Psoas muscle (tissue), 8 donors: ENCODE data around the gene PARVA. TPM values are rescaled to one million over a fixed set of nuclear protein-coding genes. Genes with fewer than 3 reads are reported as not detected.
A peak's percentile ranks its signal among the peaks of the same experiment; 100 is the strongest.

ENCODE experiments used
- ATAC-seq, 4 donors: fragments of 200-7000 bp; cut with Tn5 transposase; one replicate each; pipeline ENCODE4 v1.9.1; 2020; ENCODE audit warnings: moderate library complexity in 3 of 4, mild to moderate bottlenecking in 2 of 4
- DNase-seq, 2 donors: peaks; one replicate each; pipeline ENCODE4 v3.0.0-alpha.2; 2020
- H3K27ac ChIP-seq: fragments of 200-600 bp; one replicate; pipeline ENCODE4 v1.8.0; 2022
- H3K27me3 ChIP-seq, 3 donors: fragments of 200-600 bp in 1 of 3; one replicate each; pipeline versions ENCODE4 v1.6.1 to v1.8.0; 2013 to 2022; ENCODE audit warnings: low read length in 2 of 3, mild to moderate bottlenecking in 2 of 3, moderate library complexity in 1 of 3; ENCODE audit not compliant: insufficient read depth in 3 of 3
- H3K36me3 ChIP-seq, 2 donors: fragments of 200-600 bp in 1 of 2; one replicate each; pipeline versions ENCODE4 v1.6.1 to v1.8.0; 2013 to 2022; ENCODE audit warnings: low read depth in 1 of 2, mild to moderate bottlenecking in 1 of 2, moderate library complexity in 1 of 2; ENCODE audit not compliant: insufficient read depth in 1 of 2
- H3K4me1 ChIP-seq: fragments of 200-600 bp; one replicate; pipeline ENCODE4 v1.8.0; 2022
- H3K4me3 ChIP-seq: fragments of 200-600 bp; one replicate; pipeline ENCODE4 v1.8.0; 2022; ENCODE audit warnings: mild to moderate bottlenecking
- H3K9me3 ChIP-seq: fragments of 200-600 bp; one replicate; pipeline ENCODE4 v1.8.0; 2022
- WGBS, 3 donors: extraction: QIAGEN DNeasy Blood & Tissue Kit; methylation state at CpG; one replicate each; pipeline versions ENCODE4 v1.1.6 to v1.1.7; 2013; 5-methylcytosine and 5-hydroxymethylcytosine counted together
- intact Hi-C, 2 donors: fragments of 100-400 bp; cut with DNase I; formaldehyde crosslinking; loops; one replicate each; pipeline versions ENCODE4 v1.11.0 to v1.14.2; 2022
- polyA plus RNA-seq, 3 donors: library from polyadenylated mRNA; stranded (reverse); fragments of 200-250 nt; gene quantifications; one replicate each; pipeline ENCODE4 v1.2.3, GENCODE V29; 2013
- total RNA-seq, 4 donors: library from RNA; stranded (reverse); fragmentation: NEBNext Ultra II Directional in 2 of 4; extraction: Animal tissue kit (Norgen Biotek cat#: 25700) in 2 of 4; gene quantifications; one replicate each; pipeline versions ENCODE4 v1.2.1 to v1.2.4, GENCODE V29; 2021 to 2023
- TF ChIP-seq, protein P1 (sequence below): fragments of 200-600 bp; IDR thresholded peaks from one replicate; pipeline ENCODE4 v1.8.0; 2022; ENCODE audit warnings: antibody characterized with exemption
- donor health status: healthy with polysubstance abuse.
- donor health status: DM: no; HTN: no; CAD: no; lungs with moderate emphysema.
- donor health status: Bipolar disorder and iron deficiency.
- donor health status: healthy.
- donor health status: DM: yes; HTN: yes; CAD: no.
- donor health status: DM: no; HTN: no; CAD: no.
- donor health status: DM: no; HTN: no; CAD: no.
- donor health status: DM: yes; HTN: yes; CAD: no.

PARVA gene
- total and polyA plus RNA-seq, 7 donors: 4.4 to 22.7 (median 8.5) TPM

- intact Hi-C loops: no loop called here
- DNase-seq (peak; percentile 59 to 72), ATAC-seq (peak; percentile 25 to 51 (median 48))
Measured at GRCh38 chr11:12376259-12377081, 901 bp upstream of the PARVA start.

GRCh38 chr11:12377824-12378593, 638 bp downstream of the PARVA start:
- Histone ChIP-seq H3K9me3 (no peaks in the 10 kb centered on the region), H3K27ac (peak overlapping the region; percentile 83), H3K4me1 (peaks cover 6% of the 10 kb centered on the region), H3K36me3 (no peaks in the 10 kb centered on the region), H3K4me3 (peak overlapping the region; percentile 72), H3K27me3 (no peaks in the 10 kb centered on the region)
- intact Hi-C loops: no loop called here
- peak; percentile 72 to 82 (median 80) for ATAC-seq
- 6 to 21% (median 12%) methylated on average over 20 to 76 of the region's 76 CpGs for WGBS, 3 donors
- peak; percentile 76 to 81 for DNase-seq
- TF ChIP-seq, protein P1, sequence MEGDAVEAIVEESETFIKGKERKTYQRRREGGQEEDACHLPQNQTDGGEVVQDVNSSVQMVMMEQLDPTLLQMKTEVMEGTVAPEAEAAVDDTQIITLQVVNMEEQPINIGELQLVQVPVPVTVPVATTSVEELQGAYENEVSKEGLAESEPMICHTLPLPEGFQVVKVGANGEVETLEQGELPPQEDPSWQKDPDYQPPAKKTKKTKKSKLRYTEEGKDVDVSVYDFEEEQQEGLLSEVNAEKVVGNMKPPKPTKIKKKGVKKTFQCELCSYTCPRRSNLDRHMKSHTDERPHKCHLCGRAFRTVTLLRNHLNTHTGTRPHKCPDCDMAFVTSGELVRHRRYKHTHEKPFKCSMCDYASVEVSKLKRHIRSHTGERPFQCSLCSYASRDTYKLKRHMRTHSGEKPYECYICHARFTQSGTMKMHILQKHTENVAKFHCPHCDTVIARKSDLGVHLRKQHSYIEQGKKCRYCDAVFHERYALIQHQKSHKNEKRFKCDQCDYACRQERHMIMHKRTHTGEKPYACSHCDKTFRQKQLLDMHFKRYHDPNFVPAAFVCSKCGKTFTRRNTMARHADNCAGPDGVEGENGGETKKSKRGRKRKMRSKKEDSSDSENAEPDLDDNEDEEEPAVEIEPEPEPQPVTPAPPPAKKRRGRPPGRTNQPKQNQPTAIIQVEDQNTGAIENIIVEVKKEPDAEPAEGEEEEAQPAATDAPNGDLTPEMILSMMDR: peak; percentile 26

More at GRCh38 chr11:12376259-12377081, 901 bp upstream of the PARVA start:
- H3K9me3 ChIP-seq: no peaks in the 10 kb centered on the region
- peaks cover 6% of the 10 kb centered on the region for H3K4me1 ChIP-seq
- H3K27ac ChIP-seq: peak overlapping the region; percentile 83
- no peaks in the 10 kb centered on the region for H3K36me3 ChIP-seq
- no peak overlapping the region for H3K4me3 ChIP-seq
- no peaks in the 10 kb centered on the region for H3K27me3 ChIP-seq
- TF ChIP-seq, protein P1: no peak
- WGBS, 3 donors: 36 to 53% (median 39%) methylated on average over 14 of the region's 14 CpGs

GRCh38 chr11:12380565-12381325, 3.4 kb downstream of the PARVA start:
- intact Hi-C loops: no loop called here
- H3K4me3 ChIP-seq: no peak overlapping the region
- DNase-seq: no peak
- H3K9me3 ChIP-seq: no peaks in the 10 kb centered on the region
- TF ChIP-seq, protein P1: no peak
- 70 to 90% (median 84%) methylated on average over 9 of the region's 9 CpGs for WGBS, 3 donors
- H3K27ac ChIP-seq: no peak overlapping the region
- no peaks in the 10 kb centered on the region for H3K36me3 ChIP-seq
- no peak for ATAC-seq
- peaks cover 6% of the 10 kb centered on the region for H3K4me1 ChIP-seq
- peaks cover 0 to 5% (median 0%) of the 10 kb centered on the region in 3 donors for H3K27me3 ChIP-seq

GRCh38 chr11:12381875-12382274, 4.5 kb downstream of the PARVA start:
- Histone ChIP-seq H3K4me3 (no peak overlapping the region), H3K9me3 (no peaks in the 10 kb centered on the region), H3K27ac (no peak overlapping the region), H3K36me3 (no peaks in the 10 kb centered on the region), H3K27me3 (peaks cover 0 to 5% (median 0%) of the 10 kb centered on the region in 3 donors), H3K4me1 (peaks cover 3% of the 10 kb centered on the region)
- 80 to 83% (median 82%) methylated on average over 9 of the region's 9 CpGs for WGBS, 3 donors
- intact Hi-C loops: no loop called here
- TF ChIP-seq, protein P1: no peak
- ATAC-seq: no peak
- DNase-seq: no peak
